IMR-90 (cell line): ENCODE measurements around the gene PLCL1. TPM values are rescaled to one million over a fixed set of nuclear protein-coding genes. Genes with fewer than 3 reads are reported as not detected.

Experiments used
- ATAC-seq: fragments of 200-7000 bp; cut with Tn5 transposase; 2 replicates; pipeline ENCODE4 v1.9.1; 2020; ENCODE audit warnings: low read depth, mild to moderate bottlenecking, moderate library complexity
- BruUV-seq: library from RNA; stranded (reverse); fragments of 400-500 nt; replicated peaks from 2 replicates; lab custom pipeline; 2021; lab: Mats Ljungman, UMichigan
- CTCF ChIA-PET: fragments of 300-600 bp; formaldehyde crosslinking; extraction: SDS; loops from one replicate; lab custom pipeline; 2021; ENCODE audit warnings: antibody characterized with exemption; lab: Yijun Ruan, JAX
- POLR2A ChIA-PET: fragments of 300-600 bp; sonication (Branson Sonifier 250); formaldehyde crosslinking; loops from one replicate; lab custom pipeline; 2022; ENCODE audit warnings: antibody characterized with exemption; ENCODE audit not compliant: unreplicated experiment; lab: Charles Lee
- DNase-seq: peaks from one replicate; pipeline ENCODE4 v3.0.0; 2013
- H2AFZ ChIP-seq: replicated peaks from 2 replicates; pipeline ENCODE3; 2013; ENCODE audit warnings: low read length, mild to moderate bottlenecking; ENCODE audit not compliant: poor library complexity
- H2AK5ac ChIP-seq: 2 replicates; pipeline ENCODE4 v1.6.1; 2013; ENCODE audit warnings: low read depth, low read length, inconsistent platforms
- H2AK9ac ChIP-seq: replicated peaks from 2 replicates; pipeline ENCODE3; 2013; ENCODE audit warnings: mild to moderate bottlenecking, low read depth, low read length, moderate library complexity; ENCODE audit not compliant: poor library complexity
- H2BK120ac ChIP-seq: 2 replicates; pipeline ENCODE4 v1.6.1; 2013; ENCODE audit warnings: low read depth, low read length, inconsistent platforms
- H2BK15ac ChIP-seq: 3 replicates; pipeline ENCODE4 v1.6.1; 2013; ENCODE audit warnings: low read depth, low read length, inconsistent platforms
- H2BK20ac ChIP-seq: 2 replicates; pipeline ENCODE4 v1.6.1; 2013; ENCODE audit warnings: low read depth, mild to moderate bottlenecking, inconsistent platforms, low read length, moderate library complexity
- H2BK5ac ChIP-seq: 2 replicates; pipeline ENCODE4 v1.6.1; 2013; ENCODE audit warnings: mild to moderate bottlenecking, low read depth, low read length, inconsistent platforms; ENCODE audit not compliant: poor library complexity, severe bottlenecking
- H3K14ac ChIP-seq: replicated peaks from 2 replicates; pipeline ENCODE4 v1.6.1; 2013; ENCODE audit warnings: low read depth, low read length, inconsistent platforms
- H3K18ac ChIP-seq: 2 replicates; pipeline ENCODE4 v1.6.1; 2013; ENCODE audit warnings: low read depth, low read length, control low read depth
- H3K23ac ChIP-seq: 2 replicates; pipeline ENCODE4 v1.6.1; 2013; ENCODE audit warnings: low read depth, low read length, inconsistent platforms
- H3K27ac ChIP-seq: 2 replicates; pipeline ENCODE4 v1.5.1; 2013; ENCODE audit warnings: mild to moderate bottlenecking, control low read depth, low read length; ENCODE audit not compliant: insufficient read depth
- H3K27me3 ChIP-seq: 2 replicates; pipeline ENCODE4 v1.6.1; 2013; ENCODE audit warnings: low read length; ENCODE audit not compliant: control insufficient read depth, insufficient read depth
- H3K36me3 ChIP-seq: 2 replicates; pipeline ENCODE4 v1.6.1; 2013; ENCODE audit warnings: low read length, mixed read lengths; ENCODE audit not compliant: control insufficient read depth, insufficient read depth
- H3K4ac ChIP-seq: 2 replicates; pipeline ENCODE4 v1.6.1; 2013; ENCODE audit warnings: low read depth, low read length, inconsistent platforms
- H3K4me1 ChIP-seq: 2 replicates; pipeline ENCODE4 v1.6.1; 2013; ENCODE audit warnings: low read length, mixed read lengths; ENCODE audit not compliant: control insufficient read depth, insufficient read depth
- H3K4me2 ChIP-seq: 2 replicates; pipeline ENCODE4 v1.6.1; 2013; ENCODE audit warnings: low read depth, mild to moderate bottlenecking, control low read depth, low read length, moderate library complexity
- H3K4me3 ChIP-seq: 2 replicates; pipeline ENCODE4 v1.5.1; 2013; ENCODE audit warnings: low read depth, mild to moderate bottlenecking, control low read depth, low read length, moderate library complexity; ENCODE audit not compliant: insufficient read depth
- H3K56ac ChIP-seq: 2 replicates; pipeline ENCODE4 v1.6.1; 2013; ENCODE audit warnings: low read length, inconsistent platforms; ENCODE audit not compliant: insufficient read depth; ENCODE audit errors: extremely low read depth
- H3K79me1 ChIP-seq, 2 experiments: 2 replicates each; pipeline ENCODE4 v1.6.1; 2013; ENCODE audit warnings: low read length in 2 of 2, inconsistent platforms in 1 of 2, low read depth in 1 of 2
- H3K9ac ChIP-seq: 2 replicates; pipeline ENCODE4 v1.6.1; 2013; ENCODE audit warnings: low read depth, low read length, control low read depth
- H3K9me1 ChIP-seq: 2 replicates; pipeline ENCODE4 v1.6.1; 2013; ENCODE audit warnings: low read length, inconsistent platforms; ENCODE audit not compliant: insufficient read depth
- H3K9me3 ChIP-seq: 2 replicates; pipeline ENCODE4 v1.6.1; 2013; ENCODE audit warnings: low read length; ENCODE audit not compliant: control insufficient read depth, insufficient read depth
- H4K20me1 ChIP-seq: 2 replicates; pipeline ENCODE4 v1.6.1; 2013; ENCODE audit warnings: low read length, inconsistent platforms; ENCODE audit not compliant: insufficient read depth
- H4K5ac ChIP-seq: 2 replicates; pipeline ENCODE4 v1.6.1; 2013; ENCODE audit warnings: mild to moderate bottlenecking, low read depth, low read length, control low read depth
- H4K8ac ChIP-seq, 2 experiments: 2 replicates each; pipeline ENCODE4 v1.6.1; 2013; ENCODE audit warnings: low read depth in 2 of 2, low read length in 2 of 2, control low read depth in 1 of 2, inconsistent platforms in 1 of 2
- H4K91ac ChIP-seq: 2 replicates; pipeline ENCODE4 v1.6.1; 2013; ENCODE audit warnings: low read depth, low read length, inconsistent platforms; ENCODE audit not compliant: insufficient read depth
- CEBPB ChIP-seq: IDR thresholded peaks from 2 replicates; pipeline ENCODE4 v1.6.1; 2012; ENCODE audit warnings: low read depth, low read length, improper control_type of control experiment
- MAFK ChIP-seq: IDR thresholded peaks from 2 replicates; pipeline ENCODE4 v1.6.1; 2012; ENCODE audit warnings: low read depth, low read length, improper control_type of control experiment
- MAZ ChIP-seq: IDR thresholded peaks from 2 replicates; pipeline ENCODE4 v1.6.1; 2012; ENCODE audit warnings: low read depth, mild to moderate bottlenecking, low read length, improper control_type of control experiment, moderate library complexity, borderline replicate concordance
- NFE2L2 ChIP-seq: fragments of 150-350 bp; IDR thresholded peaks from 2 replicates; pipeline ENCODE4 v1.6.1; 2016; ENCODE audit warnings: low read depth, mild to moderate bottlenecking, low read length
- RAD21 ChIP-seq: IDR thresholded peaks from 2 replicates; pipeline ENCODE4 v1.6.1; 2012; ENCODE audit warnings: low read length, improper control_type of control experiment
- WGBS, 2 experiments: methylation state at CpG; one replicate each; pipeline versions ENCODE4 v1.1.5 to v1.1.7; 2013; ENCODE audit warnings: missing lambda C conversion rate in 2 of 2; ENCODE audit not compliant: insufficient read length in 1 of 2; ENCODE audit errors: extremely low coverage in 2 of 2; 5-methylcytosine and 5-hydroxymethylcytosine counted together
- dilution Hi-C: fragments of 300-500 bp; cut with HindIII; formaldehyde crosslinking; loops from one replicate; pipeline ENCODE4 v1.14.3; 2018; ENCODE audit warnings: low sequenced_read_pairs; ENCODE audit not compliant: unreplicated experiment
- in situ Hi-C: fragments of 300-500 bp; cut with MboI; formaldehyde crosslinking; loops from 3 replicates; pipeline ENCODE4 v1.14.3; 2019; ENCODE audit warnings: low sequenced_read_pairs, inconsistent platforms, mixed read lengths
- intact Hi-C: fragments of 100-400 bp; cut with micrococcal nuclease; formaldehyde crosslinking; loops from 2 replicates; pipeline ENCODE4 v1.10.0; 2022
- polyA plus RNA-seq, 3 experiments: library from polyadenylated mRNA; depleted of rRNA; stranded (reverse); fragments of >200 nt; gene quantifications; 2 replicates each; pipeline ENCODE4 v1.2.3, GENCODE V29; 2012; ENCODE audit warnings: low replicate concordance in 1 of 3
- total RNA-seq: library from RNA; depleted of rRNA; stranded (reverse); fragments of >200 nt; gene quantifications from 2 replicates; pipeline ENCODE4 v1.2.3, GENCODE V29; 2012
- TF ChIP-seq, protein P1 (sequence below): fragments of 150-350 bp; IDR thresholded peaks from 2 replicates; pipeline ENCODE4 v1.6.1; 2017; ENCODE audit warnings: mild to moderate bottlenecking, antibody characterized with exemption, low read length, low read depth

The PLCL1 gene
- total and polyA plus RNA-seq, 2 of the 4 experiments (the other 2 are of a cell fraction): 0.14 to 0.18 TPM

DNA sequence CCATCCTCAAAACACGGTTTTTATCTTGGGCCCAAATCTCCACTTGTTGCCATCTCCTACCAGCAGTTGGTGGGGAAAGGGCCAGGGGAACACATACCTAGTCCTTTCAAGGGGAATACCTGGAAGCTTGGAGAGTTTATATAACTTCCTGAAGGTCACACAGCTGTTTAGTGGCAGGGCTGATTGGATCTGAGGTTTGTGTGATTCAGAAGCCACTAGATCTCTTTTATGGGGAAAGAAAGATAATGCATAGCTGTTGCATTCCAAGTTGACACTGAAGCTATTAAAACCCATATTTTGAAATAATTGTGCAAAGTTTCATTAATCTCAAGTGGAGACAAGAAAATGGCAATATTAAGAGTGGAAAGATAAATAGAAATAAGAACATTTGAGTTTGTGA lies 134.2 kb downstream of the PLCL1 start:
- CTCF ChIA-PET: no interaction called here

More for the DNA sequence above, 134.2 kb downstream of the PLCL1 start:
- ATAC-seq: no peak
- no peak overlapping the region for H2BK20ac ChIP-seq
- H4K5ac ChIP-seq: no peak overlapping the region
- no peak overlapping the region for H2AK5ac ChIP-seq
- no peak overlapping the region for H4K91ac ChIP-seq
- no peak overlapping the region for H3K4me2 ChIP-seq
- no peak overlapping the region for H2AK9ac ChIP-seq
- H3K18ac ChIP-seq: no peak overlapping the region
- DNase-seq: no peak
- POLR2A ChIA-PET: no interaction called here
- no peak overlapping the region for H3K4ac ChIP-seq
- H2BK5ac ChIP-seq: no peak overlapping the region
- H3K79me1 ChIP-seq: no peaks in the 10 kb centered on the region
- no peaks in the 10 kb centered on the region for H4K20me1 ChIP-seq
- no peaks in the 10 kb centered on the region for H3K27me3 ChIP-seq
- dilution Hi-C loops (no loop called here), intact Hi-C loops (no loop called here), in situ Hi-C loops (no loop called here)
- H2BK15ac ChIP-seq: no peak overlapping the region
- H3K56ac ChIP-seq: no peak overlapping the region
- no peak overlapping the region for H3K27ac ChIP-seq
- H3K4me3 ChIP-seq: no peak overlapping the region
- no TSS peak for BruUV-seq
- no peaks in the 10 kb centered on the region for H3K36me3 ChIP-seq
- no peak overlapping the region for H2BK120ac ChIP-seq
- H3K9ac ChIP-seq: no peak overlapping the region
- no peaks in the 10 kb centered on the region for H3K9me1 ChIP-seq
- no peak overlapping the region for H4K8ac ChIP-seq
- no peak overlapping the region for H3K14ac ChIP-seq
- no peaks in the 10 kb centered on the region for H3K9me3 ChIP-seq
- TF ChIP-seq MAZ (no peak), MAFK (no peak), RAD21 (no peak), CEBPB (no peak), NFE2L2 (no peak)
- TF ChIP-seq, protein P1, sequence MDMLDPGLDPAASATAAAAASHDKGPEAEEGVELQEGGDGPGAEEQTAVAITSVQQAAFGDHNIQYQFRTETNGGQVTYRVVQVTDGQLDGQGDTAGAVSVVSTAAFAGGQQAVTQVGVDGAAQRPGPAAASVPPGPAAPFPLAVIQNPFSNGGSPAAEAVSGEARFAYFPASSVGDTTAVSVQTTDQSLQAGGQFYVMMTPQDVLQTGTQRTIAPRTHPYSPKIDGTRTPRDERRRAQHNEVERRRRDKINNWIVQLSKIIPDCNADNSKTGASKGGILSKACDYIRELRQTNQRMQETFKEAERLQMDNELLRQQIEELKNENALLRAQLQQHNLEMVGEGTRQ: no peak
- no CpG with 5 or more reads among the region's 1 CpG for WGBS, 2 experiments
- H2AFZ ChIP-seq: no peak overlapping the region
- no peak overlapping the region for H3K23ac ChIP-seq
- no peaks in the 10 kb centered on the region for H3K4me1 ChIP-seq
